Astrocyte of the hippocampus (primary cell): Measurements from ENCODE around the gene WDR43.

Experiments
- DNase-seq: peaks from one replicate; pipeline ENCODE4 v3.0.0; 2011; ENCODE audit warnings: low read depth, low spot score

WDR43 gene

GRCh38 chr2:28894470-28895188 is at the start of gene WDR43:
TSS of gene WDR43 (plus strand) at chr2:28894667. CDS start at chr2:28894699, 32 bp downstream.
- DNase-seq, result peak; percentile 99

- no peak for DNase-seq
Measured at GRCh38 chr2:28855193-28855592, 39.3 kb upstream of the WDR43 start.

GRCh38 chr2:28855977-28856376 is 38.5 kb upstream of the WDR43 start:
- DNase-seq, result no peak

- DNase-seq, result no peak
Measured at GRCh38 chr2:28868611-28869010, 25.9 kb upstream of the WDR43 start.

- no peak for DNase-seq
Measured at GRCh38 chr2:28869494-28870145, 24.8 kb upstream of the WDR43 start.

- DNase-seq, result peak; percentile 99
Measured at GRCh38 chr2:28870146-28870891, 24.1 kb upstream of the WDR43 start, which contains the start of gene TRMT61B. TSS of gene TRMT61B (minus strand) at chr2:28870309. CDS start at chr2:28870277, 32 bp downstream.

GRCh38 chr2:28871620-28872019 is 22.8 kb upstream of the WDR43 start:
- no peak for DNase-seq

- no peak for DNase-seq
Measured at GRCh38 chr2:28880193-28880592, 14.3 kb upstream of the WDR43 start.

- no peak for DNase-seq
Measured at GRCh38 chr2:28893488-28893887, 979 bp upstream of the WDR43 start.

- peak; percentile 52 for DNase-seq
Measured at GRCh38 chr2:28895189-28895893, 874 bp downstream of the WDR43 start.

- DNase-seq, result peak; percentile 24
Measured at GRCh38 chr2:28896906-28897305, 2.4 kb downstream of the WDR43 start.

- no peak for DNase-seq
Measured at GRCh38 chr2:28898048-28898447, 3.6 kb downstream of the WDR43 start.

- DNase-seq, result no peak
Measured at GRCh38 chr2:28901202-28901601, 6.7 kb downstream of the WDR43 start.

GRCh38 chr2:28901841-28902240 is 7.4 kb downstream of the WDR43 start:
- DNase-seq, result no peak

GRCh38 chr2:28902584-28902983 is 8.1 kb downstream of the WDR43 start:
- DNase-seq, result no peak

GRCh38 chr2:28904295-28904694 is 9.8 kb downstream of the WDR43 start:
- peak; percentile 65 for DNase-seq

- peak; percentile 36 for DNase-seq
Measured at GRCh38 chr2:28904802-28905457, 10.5 kb downstream of the WDR43 start.

GRCh38 chr2:28905533-28905932 is 11.1 kb downstream of the WDR43 start:
- no peak for DNase-seq

GRCh38 chr2:28906376-28906775 is 11.9 kb downstream of the WDR43 start:
- DNase-seq, result no peak

GRCh38 chr2:28906821-28907220 is 12.4 kb downstream of the WDR43 start:
- DNase-seq, result no peak

- DNase-seq, result no peak
Measured at GRCh38 chr2:28908172-28908571, 13.7 kb downstream of the WDR43 start.
